CD4-positive, alpha-beta T cell treated with Interleukin-17A for 1 hour (primary cell): ENCODE measurements around the gene EPHA2.
"Not testable (repeated sequence)": the region's sequence is repeated elsewhere in the genome, so short reads cannot be mapped to it uniquely, and the experiment has no call there.

Source experiments
- DNase-seq: peaks from one replicate; pipeline ENCODE4 v3.0.0-alpha.2; 2020

EPHA2 gene

GRCh38 chr1:16183765-16184556, 28.1 kb upstream of the EPHA2 start:
- DNase-seq: no peak

- no peak for DNase-seq
Observed at GRCh38 chr1:16183179-16183578, 27.3 kb upstream of the EPHA2 start.

GRCh38 chr1:16181887-16182719, 26.2 kb upstream of the EPHA2 start:
- DNase-seq: no peak

GRCh38 chr1:16180291-16180824, 24.5 kb upstream of the EPHA2 start:
- DNase-seq: no peak

- no peak for DNase-seq
Observed at GRCh38 chr1:16178596-16179497, 23.0 kb upstream of the EPHA2 start.

- DNase-seq: no peak
Observed at GRCh38 chr1:16177306-16177705, 21.4 kb upstream of the EPHA2 start.

GRCh38 chr1:16176653-16177052, 20.8 kb upstream of the EPHA2 start:
- no peak for DNase-seq

- DNase-seq: no peak
Observed at GRCh38 chr1:16175610-16176553, 20.0 kb upstream of the EPHA2 start.

- DNase-seq: no peak
Observed at GRCh38 chr1:16174886-16175598, 19.2 kb upstream of the EPHA2 start.

- no peak for DNase-seq
Observed at GRCh38 chr1:16174261-16174868, 18.5 kb upstream of the EPHA2 start.

- no peak for DNase-seq
Observed at GRCh38 chr1:16173447-16174260, 17.8 kb upstream of the EPHA2 start.

- no peak for DNase-seq
Observed at GRCh38 chr1:16172964-16173446, 17.1 kb upstream of the EPHA2 start.

- DNase-seq: no peak
Observed at GRCh38 chr1:16172218-16172830, 16.5 kb upstream of the EPHA2 start.

GRCh38 chr1:16171314-16172151, 15.7 kb upstream of the EPHA2 start:
- no peak for DNase-seq

GRCh38 chr1:16170283-16170673, 14.4 kb upstream of the EPHA2 start:
- no peak for DNase-seq

GRCh38 chr1:16168622-16169360, 12.9 kb upstream of the EPHA2 start:
- DNase-seq: peak; percentile 13

- DNase-seq: not testable (repeated sequence)
Observed at GRCh38 chr1:16168144-16168495, 12.3 kb upstream of the EPHA2 start.
